HepG2 (cell line): ENCODE results near the gene VEGFA. TPM values are rescaled to one million over a fixed set of nuclear protein-coding genes. Genes with fewer than 3 reads are reported as not detected.
A peak's percentile ranks its signal among the peaks of the same experiment; 100 is the strongest.

Experiments
- ARID5B ChIP-seq: IDR thresholded peaks from 2 replicates; pipeline ENCODE4 v1.4.0; 2020; ENCODE audit warnings: mild to moderate bottlenecking, missing genetic modification reagents
- BRCA1 ChIP-seq: sonication (generic); formaldehyde crosslinking; IDR thresholded peaks from 2 replicates; pipeline ENCODE4 v1.4.0; 2020; ENCODE audit warnings: missing genetic modification reagents
- CEBPG ChIP-seq: IDR thresholded peaks from 2 replicates; pipeline ENCODE4 v1.6.1; 2016
- CENPT ChIP-seq: sonication (generic); formaldehyde crosslinking; IDR thresholded peaks from 2 replicates; pipeline ENCODE4 v1.8.0; 2022; ENCODE audit warnings: low read depth, mild to moderate bottlenecking, moderate library complexity, missing genetic modification reagents
- DZIP1 ChIP-seq: sonication (generic); formaldehyde crosslinking; IDR thresholded peaks from 2 replicates; pipeline ENCODE4 v1.5.0; 2020; ENCODE audit warnings: mild to moderate bottlenecking, missing genetic modification reagents
- E2F5 ChIP-seq: sonication (generic); formaldehyde crosslinking; conservative IDR thresholded peaks from 2 replicates; pipeline ENCODE4 v1.4.0; 2020; ENCODE audit warnings: missing genetic modification reagents
- ESRRA ChIP-seq: sonication (generic); formaldehyde crosslinking; IDR thresholded peaks from 2 replicates; pipeline ENCODE4 v1.5.1; 2020; ENCODE audit warnings: mild to moderate bottlenecking, low read depth, missing genetic modification reagents
- FOXA3 ChIP-seq: IDR thresholded peaks from 2 replicates; pipeline ENCODE4 v1.6.1; 2016; ENCODE audit warnings: missing genetic modification reagents, missing compliant biosample characterization
- KAT2B ChIP-seq: fragments of 150-350 bp; IDR thresholded peaks from 2 replicates; pipeline ENCODE4 v1.6.1; 2014; ENCODE audit warnings: low read depth, low read length, borderline replicate concordance
- MAFF ChIP-seq: IDR thresholded peaks from 2 replicates; pipeline ENCODE4 v1.6.1; 2011; ENCODE audit warnings: low read depth, low read length, improper control_type of control experiment
- MATR3 ChIP-seq: sonication (generic); formaldehyde crosslinking; IDR thresholded peaks from 2 replicates; pipeline ENCODE4 v1.4.0; 2020; ENCODE audit warnings: missing genetic modification reagents
- THAP7 ChIP-seq: sonication (generic); formaldehyde crosslinking; IDR thresholded peaks from 2 replicates; pipeline ENCODE4 v1.8.1; 2023; ENCODE audit warnings: mild to moderate bottlenecking, missing genetic modification reagents
- ZNF280D ChIP-seq: sonication (generic); formaldehyde crosslinking; IDR thresholded peaks from 2 replicates; pipeline ENCODE4 v1.5.1; 2020; ENCODE audit warnings: mild to moderate bottlenecking, missing genetic modification reagents
- ZNF33B ChIP-seq: sonication (generic); formaldehyde crosslinking; IDR thresholded peaks from 2 replicates; pipeline ENCODE4 v1.5.1; 2020; ENCODE audit warnings: mild to moderate bottlenecking, missing genetic modification reagents
- ZNF468 ChIP-seq: sonication (generic); formaldehyde crosslinking; IDR thresholded peaks from 2 replicates; pipeline ENCODE4 v1.8.0; 2022; ENCODE audit warnings: mild to moderate bottlenecking, moderate library complexity, missing genetic modification reagents
- ZNF496 ChIP-seq: sonication (generic); formaldehyde crosslinking; IDR thresholded peaks from 2 replicates; pipeline ENCODE4 v1.8.1; 2023; ENCODE audit warnings: mild to moderate bottlenecking, moderate library complexity, missing genetic modification reagents; ENCODE audit not compliant: insufficient replicate concordance
- ZNF598 ChIP-seq: sonication (generic); formaldehyde crosslinking; IDR thresholded peaks from 2 replicates; pipeline ENCODE4 v1.5.1; 2020; ENCODE audit warnings: mild to moderate bottlenecking, missing genetic modification reagents, borderline replicate concordance
- ZSCAN30 ChIP-seq: sonication (generic); formaldehyde crosslinking; IDR thresholded peaks from 2 replicates; pipeline ENCODE4 v1.5.0; 2020; ENCODE audit warnings: mild to moderate bottlenecking, missing genetic modification reagents
- polyA plus RNA-seq, 8 experiments: library from polyadenylated mRNA; depleted of rRNA in 3 of 8; stranded (reverse) in 7 of 8; unstranded in 1 of 8; fragments of >200 nt; fragmentation: Illumina TruSeq in 4 of 8; extraction: Trizol in 4 of 8; gene quantifications; 2 replicates each; pipeline versions ENCODE4 v1.2.1 to v1.2.3, GENCODE V29; 2011 to 2016; ENCODE audit warnings: low read depth in 4 of 8, missing spikeins in 1 of 8, mixed read lengths in 1 of 8; ENCODE audit not compliant: insufficient read depth in 1 of 8
- total RNA-seq, 5 experiments: library from RNA; depleted of rRNA; stranded (reverse); fragments of >200 nt; fragmentation: Illumina TruSeq; extraction: Trizol; gene quantifications; 2 replicates each; pipeline ENCODE4 v1.2.3, GENCODE V29; 2016; ENCODE audit warnings: low read depth in 1 of 5

Gene VEGFA
- total and polyA plus RNA-seq, 2 of the 13 experiments (the other 11 are each of a cell fraction or from before 2014, with no cell fraction given), result 68.1 to 629 TPM

GRCh38 chr6:43806043-43806757 is 36.2 kb downstream of the VEGFA start (continued):
- no peak for TF ChIP-seq ZNF496 (CRISPR knock-in tag)
- TF ChIP-seq MATR3, result no peak
- TF ChIP-seq CEBPG (CRISPR knock-in tag), result peak; percentile 91
- no peak; the same call in 1 of the 2 replicates for TF ChIP-seq ESRRA
- TF ChIP-seq THAP7 (CRISPR knock-in tag), result no peak; the same call in 1 of the 2 replicates
- TF ChIP-seq ZNF468, result no peak
- peak; percentile 14; the same call in 1 of the 2 replicates for TF ChIP-seq ZNF598
- peak; percentile 93 for TF ChIP-seq ARID5B
- peak; percentile 87 for TF ChIP-seq FOXA3 (CRISPR knock-in tag)
- peak; percentile 81 for TF ChIP-seq ZNF280D (CRISPR knock-in tag)
- no peak for TF ChIP-seq DZIP1 (CRISPR knock-in tag)
- TF ChIP-seq MAFF, result no peak
- TF ChIP-seq KAT2B, result no peak
- no peak for TF ChIP-seq E2F5
- TF ChIP-seq CENPT (CRISPR knock-in tag), result 0 out of 2 replicates have a peak, but pooled peaks have one; percentile 19
- no peak; the same call in 1 of the 2 replicates for TF ChIP-seq BRCA1 (CRISPR knock-in tag)
- TF ChIP-seq ZSCAN30 (CRISPR knock-in tag), result no peak
- TF ChIP-seq ZNF33B (CRISPR knock-in tag), result 0 out of 2 replicates have a peak, but pooled peaks have one; percentile 67
